Measurements from ENCODE around the gene PHF21B. TPM values are rescaled to one million over a fixed set of nuclear protein-coding genes. Genes with fewer than 3 reads are reported as not detected.

Gene PHF21B
- total and polyA plus RNA-seq, 2 donors (not counting 3 experiments of a cell fraction or from before 2014, with no cell fraction given): not detected

- Histone ChIP-seq H3K36me3 (ENCODE audit: control insufficient read depth in 2 of 2, extremely low read depth in 1 of 2, insufficient read depth in 2 of 2, low read length in 2 of 2) (no peaks in the 10 kb centered on the region), H4K20me1 (replicated peaks; ENCODE audit: control insufficient read depth, extremely low read depth, insufficient read depth, low read length) (no peaks in the 10 kb centered on the region), H3K27me3 (ENCODE audit: control insufficient read depth in 2 of 2, insufficient read depth in 2 of 2, low read length in 2 of 2) (no peaks in the 10 kb centered on the region), H3K9ac (replicated peaks; ENCODE audit: extremely low read depth, insufficient read depth, low read length) (no peak overlapping the region), H3K79me2 (ENCODE audit: control insufficient read depth, insufficient read depth, low read length) (no peaks in the 10 kb centered on the region), H3K4me3 (replicated peaks in 1 of 3; ENCODE audit: insufficient read depth in 1 of 3, low read depth in 1 of 3, low read length in 3 of 3) (no peak overlapping the region), H3K9me1 (replicated peaks; ENCODE audit: control insufficient read depth, extremely low read depth, insufficient read depth, low read length) (no peaks in the 10 kb centered on the region), H3K4me1 (ENCODE audit: control insufficient read depth, extremely low read depth, insufficient read depth, low read length) (no peaks in the 10 kb centered on the region), H3K4me2 (ENCODE audit: insufficient read depth, low read length) (no peak overlapping the region), H2AFZ (ENCODE audit: low read depth, low read length) (no peak overlapping the region), H3K9me3 (replicated peaks; ENCODE audit: control insufficient read depth, insufficient read depth, low read length) (no peaks in the 10 kb centered on the region), H3K27ac (ENCODE audit: insufficient read depth, low read depth, low read length) (no peak overlapping the region)
- ChIA-PET CTCF (no interaction called here), POLR2A (no interaction called here)
- DNase-seq (ENCODE audit: low read depth, low spot score) (no peak), FAIRE-seq (no peak)
- BruUV-seq (replicated peaks): no TSS peak
- intact Hi-C loops (cut with micrococcal nuclease): no loop called here
- dilution Hi-C loops (cut with MboI; ENCODE audit: extremely low pct_ligation_motif_present, low sequenced_read_pairs): no loop called here
- TF ChIP-seq MAX (IDR thresholded peaks at IDR 0.05; ENCODE audit: insufficient read depth, insufficient read length) (no peak), EZH2 (IDR thresholded peaks at IDR 0.05; ENCODE audit: borderline replicate concordance, low read depth, low read length, severe bottlenecking) (no peak), MYC (IDR thresholded peaks at IDR 0.05; ENCODE audit: low read depth, low read length) (no peak), CTCF (IDR thresholded peaks at IDR 0.05; ENCODE audit: extremely low read depth in 1 of 2, insufficient read depth in 1 of 2, low read depth in 1 of 2, low read length in 2 of 2) (no peak), POLR2A (IDR thresholded peaks at IDR 0.05; ENCODE audit: low read depth, low read length) (no peak), FOS (IDR thresholded peaks at IDR 0.05; ENCODE audit: borderline replicate concordance, insufficient read depth, low read length) (no peak), JUN (IDR thresholded peaks at IDR 0.05; ENCODE audit: borderline replicate concordance, insufficient read depth, insufficient read length, low read depth) (no peak), POLR2AphosphoS5 (IDR thresholded peaks at IDR 0.05; ENCODE audit: insufficient read depth, low read depth, low read length) (no peak), GATA2 (IDR thresholded peaks at IDR 0.05; ENCODE audit: insufficient read depth, insufficient read length, low read depth, low read length) (no peak)
Observed at GRCh38 chr22:44831885-44832284, 177.9 kb downstream of the PHF21B start.

Other genes starting within 250 kb of the PHF21B start
- gene NUP50, start 153.9 kb upstream of the PHF21B start, total RNA-seq: 84.4 and 90.9 TPM in 2 replicates
- gene NUP50, start 153.9 kb upstream of the PHF21B start, polyA plus RNA-seq: 12.4 TPM in 2 replicates
- 37.9 and 43.4 TPM in 2 replicates for gene KIAA0930, start 230.9 kb upstream of the PHF21B start, total RNA-seq
- gene KIAA0930, start 230.9 kb upstream of the PHF21B start, polyA plus RNA-seq: 53.6 and 63.6 TPM in 2 replicates